Kidney (tissue), 14 donors: ENCODE measurements around the gene PIF1. TPM values are rescaled to one million over a fixed set of nuclear protein-coding genes. Genes with fewer than 3 reads are reported as not detected.

Experiments used
- DNase-seq, 5 donors: peaks; one replicate each; pipeline ENCODE4 v3.0.0-alpha.2; 2013 to 2020
- FAIRE-seq: peaks from 2 replicates; lab custom pipeline; 2012; peaks lifted over from hg19 to GRCh38; lab: Jason Lieb, UNC
- H3K27ac ChIP-seq, 2 donors: one replicate each; pipeline ENCODE4 v1.7.0; 2013; ENCODE audit warnings: low read depth in 2 of 2, low read length in 2 of 2, inconsistent platforms in 1 of 2
- H3K27me3 ChIP-seq: one replicate; pipeline ENCODE4 v1.7.1; 2013; ENCODE audit warnings: low read length, inconsistent platforms; ENCODE audit not compliant: control insufficient read depth, insufficient read depth
- H3K36me3 ChIP-seq, 3 donors: one replicate each; pipeline versions ENCODE4 v1.7.0 to v1.7.1; 2013; ENCODE audit warnings: low read length in 3 of 3, control low read depth in 1 of 3, inconsistent platforms in 1 of 3; ENCODE audit not compliant: insufficient read depth in 3 of 3, control insufficient read depth in 2 of 3
- H3K4me1 ChIP-seq, 3 donors: one replicate each; pipeline versions ENCODE4 v1.7.0 to v1.7.1; 2013; ENCODE audit warnings: low read length in 3 of 3, inconsistent platforms in 1 of 3, low read depth in 1 of 3; ENCODE audit not compliant: control insufficient read depth in 2 of 3, insufficient read depth in 2 of 3
- H3K4me3 ChIP-seq, 3 donors: one replicate each; pipeline versions ENCODE4 v1.7.0 to v1.8.1; 2013; ENCODE audit warnings: low read length in 3 of 3, control low read depth in 1 of 3, inconsistent platforms in 1 of 3
- H3K9ac ChIP-seq, 3 donors: one replicate each; pipeline versions ENCODE4 v1.7.0 to v1.7.1; 2013; ENCODE audit warnings: low read length in 3 of 3, control low read depth in 1 of 3, inconsistent platforms in 1 of 3
- H3K9me3 ChIP-seq, 3 donors: one replicate each; pipeline versions ENCODE4 v1.7.0 to v1.7.1; 2013; ENCODE audit warnings: low read length in 3 of 3, control low read depth in 1 of 3, inconsistent platforms in 1 of 3; ENCODE audit not compliant: control insufficient read depth in 2 of 3, insufficient read depth in 1 of 3
- CTCF ChIP-seq: IDR thresholded peaks from 3 replicates; pipeline ENCODE4 v1.5.1; 2012; ENCODE audit warnings: mild to moderate bottlenecking, moderate library complexity, borderline replicate concordance; ENCODE audit not compliant: insufficient read depth; ENCODE audit errors: extremely low read depth
- intact Hi-C: fragments of 100-400 bp; cut with DNase I; formaldehyde crosslinking; loops from one replicate; pipeline ENCODE4 v1.11.1; 2022
- polyA plus RNA-seq: library from polyadenylated mRNA; stranded (reverse); fragments of 350-450 nt; fragmentation: Illumina TruSeq; extraction: RNeasy Lipid Tissue Mini Kit (QIAGEN cat#74804); gene quantifications from one replicate; pipeline ENCODE4 v1.2.3, GENCODE V29; 2014; ENCODE audit warnings: low read depth, low replicate concordance; ENCODE audit not compliant: insufficient read depth
- total RNA-seq: library from RNA; stranded (reverse); fragmentation: NEBNext Ultra II Directional; extraction: Animal tissue kit (Norgen Biotek cat#: 25700); gene quantifications from one replicate; pipeline ENCODE4 v1.2.1, GENCODE V29; 2021
- donor health status: control.
- donor health status: control.
- donor health status: control.
- donor health status: control.
- donor health status: control.
- donor health status: DM: yes; HTN: yes; CAD: no.
- donor health status: Normal renal cell carcinoma (clear cell type).

PIF1 gene
- total and polyA plus RNA-seq, 2 donors from 2014 or later, result 0.47 to 2.0 TPM

- FAIRE-seq, result no peak
These were observed 22.0 kb upstream of the PIF1 start for GRCh38 chr15:64847448-64847847.

GRCh38 chr15:64847016-64847415 lies 21.6 kb upstream of the PIF1 start:
- peaks cover 0 to 37% (median 19%) of the 10 kb centered on the region in 3 donors for H3K4me1 ChIP-seq
- H3K27me3 ChIP-seq, result no peaks in the 10 kb centered on the region
- no peak overlapping the region for H3K27ac ChIP-seq
- no peak overlapping the region for H3K9ac ChIP-seq
- no peak for FAIRE-seq
- no peaks in the 10 kb centered on the region for H3K9me3 ChIP-seq
- H3K4me3 ChIP-seq, result no peak overlapping the region
- TF ChIP-seq CTCF, result no peak
- intact Hi-C loops, result loop anchor here (10.0 kb wide), 1 partner anchor 58 kb away; no protein-coding TSS in a partner anchor
- DNase-seq, result peak in 2 of 5 donors; percentile 21 to 29
- H3K36me3 ChIP-seq, result peaks cover 0 to 11% (median 4%) of the 10 kb centered on the region in 3 donors

More at GRCh38 chr15:64847448-64847847, 22.0 kb upstream of the PIF1 start:
- Histone ChIP-seq H3K9ac (no peak overlapping the region), H3K4me3 (no peak overlapping the region), H3K9me3 (no peaks in the 10 kb centered on the region), H3K4me1 (peaks cover 0 to 37% (median 19%) of the 10 kb centered on the region in 3 donors), H3K27ac (no peak overlapping the region), H3K27me3 (no peaks in the 10 kb centered on the region), H3K36me3 (peaks cover 0 to 11% (median 4%) of the 10 kb centered on the region in 3 donors)
- intact Hi-C loops, result loop anchor here (10.0 kb wide), 1 partner anchor 57 kb away; no protein-coding TSS in a partner anchor
- peak in 2 of 5 donors; percentile 36 to 39 for DNase-seq
- TF ChIP-seq CTCF, result no peak

- no peak overlapping the region for H3K9ac ChIP-seq
- H3K4me3 ChIP-seq, result peak overlapping the region in 1 of 3 donors; percentile 94
- no peak for FAIRE-seq
- H3K27ac ChIP-seq, result peak overlapping the region; percentile 71 to 74
- intact Hi-C loops, result loop anchor here (10.0 kb wide), 1 partner anchor 59 kb away; no protein-coding TSS in a partner anchor
- no peaks in the 10 kb centered on the region for H3K27me3 ChIP-seq
- H3K9me3 ChIP-seq, result no peaks in the 10 kb centered on the region
- DNase-seq, result peak in 2 of 5 donors; percentile 40 to 71
- no peak for TF ChIP-seq CTCF
- H3K4me1 ChIP-seq, result peaks cover 0 to 37% (median 19%) of the 10 kb centered on the region in 3 donors
- H3K36me3 ChIP-seq, result peaks cover 0 to 9% (median 4%) of the 10 kb centered on the region in 3 donors
These were observed 20.6 kb upstream of the PIF1 start for GRCh38 chr15:64845831-64846595.
